ENCODE data around the gene PRDX2.

GRCh38 chr19:12786952-12787351 is 14.6 kb downstream of the PRDX2 start:
- TF ChIP-seq, protein P1, sequence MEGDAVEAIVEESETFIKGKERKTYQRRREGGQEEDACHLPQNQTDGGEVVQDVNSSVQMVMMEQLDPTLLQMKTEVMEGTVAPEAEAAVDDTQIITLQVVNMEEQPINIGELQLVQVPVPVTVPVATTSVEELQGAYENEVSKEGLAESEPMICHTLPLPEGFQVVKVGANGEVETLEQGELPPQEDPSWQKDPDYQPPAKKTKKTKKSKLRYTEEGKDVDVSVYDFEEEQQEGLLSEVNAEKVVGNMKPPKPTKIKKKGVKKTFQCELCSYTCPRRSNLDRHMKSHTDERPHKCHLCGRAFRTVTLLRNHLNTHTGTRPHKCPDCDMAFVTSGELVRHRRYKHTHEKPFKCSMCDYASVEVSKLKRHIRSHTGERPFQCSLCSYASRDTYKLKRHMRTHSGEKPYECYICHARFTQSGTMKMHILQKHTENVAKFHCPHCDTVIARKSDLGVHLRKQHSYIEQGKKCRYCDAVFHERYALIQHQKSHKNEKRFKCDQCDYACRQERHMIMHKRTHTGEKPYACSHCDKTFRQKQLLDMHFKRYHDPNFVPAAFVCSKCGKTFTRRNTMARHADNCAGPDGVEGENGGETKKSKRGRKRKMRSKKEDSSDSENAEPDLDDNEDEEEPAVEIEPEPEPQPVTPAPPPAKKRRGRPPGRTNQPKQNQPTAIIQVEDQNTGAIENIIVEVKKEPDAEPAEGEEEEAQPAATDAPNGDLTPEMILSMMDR (IDR thresholded peaks at IDR 0.05; ENCODE audit: poor library complexity), result no peak
- TF ChIP-seq EZH2 (IDR thresholded peaks at IDR 0.05; ENCODE audit: borderline replicate concordance), result no peak
- TF ChIP-seq EZH2phosphoT487 (IDR thresholded peaks at IDR 0.05; ENCODE audit: low read depth, severe bottlenecking, unreplicated experiment), result no peak

Data from hepatocyte (in vitro differentiated cells).